GM12864 (cell line): ENCODE measurements around the gene UNCX.

Source experiments
- DNase-seq: peaks from one replicate; pipeline ENCODE4 v3.0.0-alpha.2; 2011; ENCODE audit warnings: low read depth
- H3K4me3 ChIP-seq: 2 replicates; pipeline ENCODE4 v1.5.1; 2011; ENCODE audit warnings: mild to moderate bottlenecking, low read depth, low read length, control low read depth
- TF ChIP-seq, protein P1 (sequence below): IDR thresholded peaks from 2 replicates; pipeline ENCODE4 v1.5.1; 2011; ENCODE audit warnings: low read depth, mild to moderate bottlenecking, moderate library complexity, low read length, control low read depth, inconsistent platforms; ENCODE audit errors: missing control alignments

The UNCX gene

DNA sequence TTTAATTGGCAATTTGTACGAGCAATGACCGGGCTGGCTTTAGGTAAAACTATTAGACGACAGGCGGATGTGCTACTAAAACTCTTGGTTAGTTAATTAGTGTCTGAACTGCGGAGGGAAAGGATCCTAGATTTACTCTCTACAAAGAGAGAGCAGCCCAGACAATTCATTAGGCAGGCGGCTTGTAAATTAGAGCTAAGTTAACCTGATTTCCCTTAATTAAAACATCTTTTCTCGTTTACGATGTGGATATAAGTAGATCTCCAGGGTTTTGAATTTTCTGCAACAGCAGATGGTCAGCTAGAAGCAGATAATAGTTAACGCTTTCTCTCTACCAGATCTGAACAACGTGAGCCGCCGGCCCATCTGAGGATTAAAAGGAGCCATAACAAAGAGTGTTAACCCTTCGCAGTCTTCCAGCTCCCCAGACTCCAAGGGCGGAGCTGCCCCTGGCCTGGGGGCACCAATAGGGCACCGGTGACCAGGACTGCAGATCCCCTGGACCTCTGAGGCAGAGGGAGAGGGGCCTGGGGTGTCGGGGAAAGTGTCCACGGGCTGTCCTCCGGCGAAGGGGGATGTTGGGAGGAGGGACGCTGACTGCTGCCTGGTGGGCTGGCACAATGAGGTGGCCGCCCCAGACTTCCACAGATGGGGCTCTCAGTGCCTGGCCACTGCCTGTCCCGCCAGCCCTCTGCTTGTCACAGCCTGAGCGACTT, 6.3 kb upstream of the UNCX start:
- no peak for DNase-seq
- no peak overlapping the region for H3K4me3 ChIP-seq

GRCh38 chr7:1227071-1227804, 5.4 kb upstream of the UNCX start:
- no peak for DNase-seq
- TF ChIP-seq, protein P1, sequence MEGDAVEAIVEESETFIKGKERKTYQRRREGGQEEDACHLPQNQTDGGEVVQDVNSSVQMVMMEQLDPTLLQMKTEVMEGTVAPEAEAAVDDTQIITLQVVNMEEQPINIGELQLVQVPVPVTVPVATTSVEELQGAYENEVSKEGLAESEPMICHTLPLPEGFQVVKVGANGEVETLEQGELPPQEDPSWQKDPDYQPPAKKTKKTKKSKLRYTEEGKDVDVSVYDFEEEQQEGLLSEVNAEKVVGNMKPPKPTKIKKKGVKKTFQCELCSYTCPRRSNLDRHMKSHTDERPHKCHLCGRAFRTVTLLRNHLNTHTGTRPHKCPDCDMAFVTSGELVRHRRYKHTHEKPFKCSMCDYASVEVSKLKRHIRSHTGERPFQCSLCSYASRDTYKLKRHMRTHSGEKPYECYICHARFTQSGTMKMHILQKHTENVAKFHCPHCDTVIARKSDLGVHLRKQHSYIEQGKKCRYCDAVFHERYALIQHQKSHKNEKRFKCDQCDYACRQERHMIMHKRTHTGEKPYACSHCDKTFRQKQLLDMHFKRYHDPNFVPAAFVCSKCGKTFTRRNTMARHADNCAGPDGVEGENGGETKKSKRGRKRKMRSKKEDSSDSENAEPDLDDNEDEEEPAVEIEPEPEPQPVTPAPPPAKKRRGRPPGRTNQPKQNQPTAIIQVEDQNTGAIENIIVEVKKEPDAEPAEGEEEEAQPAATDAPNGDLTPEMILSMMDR: no peak
- H3K4me3 ChIP-seq: no peak overlapping the region

More for the DNA sequence above, 6.3 kb upstream of the UNCX start:
- TF ChIP-seq, protein P1: no peak

- DNase-seq: no peak
- TF ChIP-seq, protein P1: no peak
- H3K4me3 ChIP-seq: no peak overlapping the region
Measured at GRCh38 chr7:1227814-1228544, 4.7 kb upstream of the UNCX start.

GRCh38 chr7:1228545-1229201, 4.0 kb upstream of the UNCX start:
- TF ChIP-seq, protein P1: no peak
- DNase-seq: no peak

DNA sequence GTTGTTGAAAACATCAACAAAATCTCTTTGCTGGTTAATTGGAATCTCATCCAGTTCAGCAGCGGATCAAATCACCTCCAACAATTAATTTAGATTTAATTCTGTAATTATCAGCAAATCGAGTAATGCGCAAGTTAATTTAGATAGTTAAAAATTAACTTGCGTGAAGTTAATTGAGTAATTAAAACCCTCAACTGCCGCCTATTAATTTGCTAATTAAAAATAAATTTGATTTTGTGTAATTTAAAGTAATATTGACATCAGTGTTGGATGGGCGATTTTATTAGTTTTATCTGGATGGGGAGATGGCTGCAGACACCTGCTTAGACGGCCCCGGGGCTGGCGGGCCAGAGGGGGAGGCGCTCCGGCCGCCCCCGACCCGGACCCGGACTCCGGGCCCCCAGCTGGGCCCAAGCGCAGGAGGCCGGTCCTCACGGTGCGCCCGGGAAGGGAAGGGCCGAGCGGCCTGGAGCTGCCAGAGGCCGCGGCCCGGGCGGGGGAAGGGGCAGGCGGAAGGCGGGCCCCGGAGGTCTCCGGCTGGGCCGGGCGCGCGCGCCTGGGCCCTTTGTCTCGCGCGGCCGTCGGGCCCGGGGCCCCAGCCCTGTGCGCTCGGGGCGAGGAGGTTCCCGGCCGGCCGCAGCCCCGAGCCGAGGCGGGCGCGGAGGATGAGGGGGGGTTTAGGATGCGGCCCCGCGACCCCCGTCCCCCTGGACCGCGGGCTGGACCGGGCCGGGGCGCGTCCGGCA, 3.3 kb upstream of the UNCX start:
- no peak overlapping the region for H3K4me3 ChIP-seq
- TF ChIP-seq, protein P1: no peak
- no peak for DNase-seq

More at GRCh38 chr7:1228545-1229201, 4.0 kb upstream of the UNCX start:
- H3K4me3 ChIP-seq: no peak overlapping the region

- no peak overlapping the region for H3K4me3 ChIP-seq
- DNase-seq: no peak
- TF ChIP-seq, protein P1: no peak
Measured at GRCh38 chr7:1229956-1230355, 2.7 kb upstream of the UNCX start.
